Spleen (tissue), 11 donors: ENCODE results near the gene SRGAP3. TPM values are rescaled to one million over a fixed set of nuclear protein-coding genes. Genes with fewer than 3 reads are reported as not detected.

Source experiments
- DNase-seq: peaks from one replicate; pipeline ENCODE4 v3.0.0-alpha.2; 2020
- H3K27ac ChIP-seq, 8 donors: fragments of 200-600 bp; sonication (generic) in 7 of 8; 1 replicate in 4 of 8; 2 replicates in 4 of 8; pipeline versions ENCODE4 v1.5.0 to v1.8.0; 2016 to 2021; ENCODE audit warnings: inconsistent platforms in 4 of 8, mild to moderate bottlenecking in 4 of 8, moderate library complexity in 1 of 8
- H3K27me3 ChIP-seq, 7 donors: fragments of 200-600 bp; sonication (generic) in 6 of 7; replicated peaks in 1 of 7; 1 replicate in 4 of 7; 2 replicates in 3 of 7; pipeline versions ENCODE4 v1.5.0 to v1.8.0; 2016 to 2021; ENCODE audit warnings: inconsistent platforms in 3 of 7, mild to moderate bottlenecking in 1 of 7
- H3K36me3 ChIP-seq, 6 donors: fragments of 200-600 bp; sonication (generic) in 5 of 6; 1 replicate in 4 of 6; 2 replicates in 2 of 6; pipeline versions ENCODE4 v1.5.0 to v1.8.0; 2016 to 2021; ENCODE audit warnings: inconsistent platforms in 2 of 6
- H3K4me1 ChIP-seq, 6 donors: fragments of 200-600 bp; sonication (generic) in 5 of 6; 1 replicate in 3 of 6; 2 replicates in 3 of 6; pipeline versions ENCODE4 v1.5.0 to v1.8.0; 2016 to 2021; ENCODE audit warnings: inconsistent platforms in 3 of 6
- H3K4me3 ChIP-seq, 8 donors: fragments of 200-600 bp; sonication (generic) in 7 of 8; 1 replicate in 4 of 8; 2 replicates in 4 of 8; pipeline versions ENCODE4 v1.5.0 to v1.8.0; 2016 to 2021; ENCODE audit warnings: inconsistent platforms in 4 of 8, mild to moderate bottlenecking in 4 of 8, moderate library complexity in 2 of 8
- H3K9me3 ChIP-seq, 8 donors: fragments of 200-600 bp; sonication (generic) in 7 of 8; 1 replicate in 4 of 8; 2 replicates in 4 of 8; pipeline versions ENCODE4 v1.5.0 to v1.8.0; 2016 to 2021; ENCODE audit warnings: inconsistent platforms in 4 of 8
- POLR2A ChIP-seq, 3 donors: fragments of 450-650 bp; IDR thresholded peaks; one replicate each; pipeline ENCODE4 v1.5.1; 2017; ENCODE audit warnings: antibody characterized with exemption in 3 of 3, mild to moderate bottlenecking in 1 of 3
- POLR2AphosphoS5 ChIP-seq, 3 donors: sonication (generic); formaldehyde crosslinking; IDR thresholded peaks; one replicate each; pipeline ENCODE4 v1.5.1; 2017; ENCODE audit warnings: antibody characterized with exemption in 3 of 3
- WGBS, 5 donors: extraction: QIAGEN DNeasy Blood & Tissue Kit in 3 of 5; methylation state at CpG; one replicate each; pipeline versions ENCODE4 v1.1.5 to v1.1.7; 2013 to 2018; 5-methylcytosine and 5-hydroxymethylcytosine counted together
- intact Hi-C: fragments of 100-400 bp; cut with DNase I; formaldehyde crosslinking; loops from one replicate; pipeline ENCODE4 v1.15.0; 2023; ENCODE audit warnings: low total_unique reads
- polyA plus RNA-seq, 3 donors: library from polyadenylated mRNA; stranded (reverse); fragments of 200-250 nt; gene quantifications; one replicate each; pipeline ENCODE4 v1.2.1, GENCODE V29; 2013
- total RNA-seq, 7 donors: library from RNA; depleted of rRNA in 3 of 7; stranded (reverse); fragments of >200 nt in 3 of 7; fragmentation: NEBNext Ultra II Directional in 4 of 7; extraction: Animal tissue kit (Norgen Biotek cat#: 25700) in 4 of 7; gene quantifications; one replicate each; pipeline versions ENCODE4 v1.1.0 to v1.2.1, GENCODE V29; 2016 to 2021
- TF ChIP-seq, protein P1 (sequence below), 11 experiments: fragments of 200-600 bp in 7 of 11; fragments of 450-650 bp in 4 of 11; sonication (generic) in 4 of 11; IDR thresholded peaks in 8 of 11; conservative IDR thresholded peaks in 3 of 11; 1 replicate in 7 of 11; 2 replicates in 4 of 11; pipeline versions ENCODE4 v1.4.0 to v1.8.0; 2016 to 2021; ENCODE audit warnings: antibody characterized with exemption in 11 of 11, inconsistent platforms in 4 of 11, mild to moderate bottlenecking in 1 of 11
- donor health status: healthy with polysubstance abuse.
- donor health status: DM: no; HTN: no; CAD: no; lungs with moderate emphysema.
- donor health status: DM: no; HTN: no; CAD: no.
- donor health status: Bipolar disorder and iron deficiency.
- donor health status: healthy.
- donor health status: DM: no; HTN: no; CAD: no.
- donor health status: DM: yes; HTN: yes; CAD: no.

The SRGAP3 gene
- total and polyA plus RNA-seq, 10 donors = 0.54 to 10.3 (median 6.4) TPM

DNA sequence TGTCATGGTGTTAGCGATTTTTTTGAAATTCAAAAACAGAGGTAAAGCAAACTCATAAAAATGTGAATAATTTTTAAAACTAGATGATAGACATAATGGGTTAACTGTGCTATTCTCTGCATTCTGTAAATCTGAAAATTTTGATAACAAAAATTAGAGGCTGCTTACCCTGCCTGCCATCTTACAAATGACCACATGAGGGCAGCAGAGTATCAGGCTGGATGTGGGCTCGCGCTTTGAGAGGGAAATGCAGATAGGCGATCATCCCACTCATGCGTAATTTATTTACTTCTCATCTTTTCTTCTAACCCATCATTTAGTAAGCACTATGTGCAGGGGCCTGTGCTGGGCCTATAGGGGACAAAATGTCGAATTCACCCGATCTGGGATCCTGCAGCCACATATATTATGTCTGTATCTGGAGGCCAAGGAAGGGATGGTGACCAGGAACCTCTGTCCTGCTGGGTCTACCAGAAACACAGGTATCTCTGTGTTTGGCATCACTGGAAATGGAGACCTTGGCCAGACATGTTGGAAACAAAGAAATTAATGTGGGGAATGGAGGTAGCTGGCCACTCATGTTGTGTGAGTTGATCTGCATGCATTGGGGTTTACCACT is 278.4 kb downstream of the SRGAP3 start:
- intact Hi-C loops = loop anchor here (5.0 kb wide), 1 partner anchor 331 kb away; no protein-coding TSS in a partner anchor

GRCh38 chr3:8969241-8969640 is 280.2 kb downstream of the SRGAP3 start:
- Histone ChIP-seq H3K4me3 (no peak overlapping the region), H3K9me3 (no peaks in the 10 kb centered on the region), H3K27ac (no peak overlapping the region), H3K4me1 (peaks cover 0 to 6% (median 0%) of the 10 kb centered on the region in 6 donors), H3K27me3 (peaks cover 0 to 21% (median 0%) of the 10 kb centered on the region in 7 donors), H3K36me3 (no peaks in the 10 kb centered on the region)
- DNase-seq = no peak
- no peak for TF ChIP-seq POLR2A (IDR thresholded peaks at IDR 0.05)
- TF ChIP-seq, protein P1, sequence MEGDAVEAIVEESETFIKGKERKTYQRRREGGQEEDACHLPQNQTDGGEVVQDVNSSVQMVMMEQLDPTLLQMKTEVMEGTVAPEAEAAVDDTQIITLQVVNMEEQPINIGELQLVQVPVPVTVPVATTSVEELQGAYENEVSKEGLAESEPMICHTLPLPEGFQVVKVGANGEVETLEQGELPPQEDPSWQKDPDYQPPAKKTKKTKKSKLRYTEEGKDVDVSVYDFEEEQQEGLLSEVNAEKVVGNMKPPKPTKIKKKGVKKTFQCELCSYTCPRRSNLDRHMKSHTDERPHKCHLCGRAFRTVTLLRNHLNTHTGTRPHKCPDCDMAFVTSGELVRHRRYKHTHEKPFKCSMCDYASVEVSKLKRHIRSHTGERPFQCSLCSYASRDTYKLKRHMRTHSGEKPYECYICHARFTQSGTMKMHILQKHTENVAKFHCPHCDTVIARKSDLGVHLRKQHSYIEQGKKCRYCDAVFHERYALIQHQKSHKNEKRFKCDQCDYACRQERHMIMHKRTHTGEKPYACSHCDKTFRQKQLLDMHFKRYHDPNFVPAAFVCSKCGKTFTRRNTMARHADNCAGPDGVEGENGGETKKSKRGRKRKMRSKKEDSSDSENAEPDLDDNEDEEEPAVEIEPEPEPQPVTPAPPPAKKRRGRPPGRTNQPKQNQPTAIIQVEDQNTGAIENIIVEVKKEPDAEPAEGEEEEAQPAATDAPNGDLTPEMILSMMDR (IDR thresholded peaks at IDR 0.05 in 8 of 11, conservative IDR thresholded peaks at IDR 0.05 in 3 of 11) = no peak
- WGBS, 5 donors = 66 to 86% (median 75%) methylated on average over 4 of the region's 4 CpGs
- intact Hi-C loops = no loop called here

More for the DNA sequence above, 278.4 kb downstream of the SRGAP3 start:
- no peak for TF ChIP-seq POLR2A (IDR thresholded peaks at IDR 0.05)
- TF ChIP-seq, protein P1 (IDR thresholded peaks at IDR 0.05 in 8 of 11, conservative IDR thresholded peaks at IDR 0.05 in 3 of 11) = peak; percentile 90 to 97 (median 93)
- H3K27ac ChIP-seq = no peak overlapping the region
- peaks cover 0 to 6% (median 0%) of the 10 kb centered on the region in 6 donors for H3K4me1 ChIP-seq
- H3K9me3 ChIP-seq = no peaks in the 10 kb centered on the region
- peak; percentile 78 for DNase-seq
- no peaks in the 10 kb centered on the region for H3K36me3 ChIP-seq
- WGBS, 5 donors = 1% methylated on average over 7 of the region's 7 CpGs
- no peak overlapping the region for H3K4me3 ChIP-seq
- peaks cover 0 to 23% (median 0%) of the 10 kb centered on the region in 7 donors for H3K27me3 ChIP-seq

GRCh38 chr3:8968375-8968882 is 281.0 kb downstream of the SRGAP3 start:
- no peak for DNase-seq
- Histone ChIP-seq H3K4me1 (peaks cover 0 to 12% (median 4%) of the 10 kb centered on the region in 6 donors), H3K36me3 (no peaks in the 10 kb centered on the region), H3K4me3 (no peak overlapping the region), H3K27ac (no peak overlapping the region), H3K27me3 (peaks cover 0 to 21% (median 0%) of the 10 kb centered on the region in 7 donors), H3K9me3 (no peaks in the 10 kb centered on the region)
- WGBS, 5 donors = 81 to 87% (median 84%) methylated on average over 5 of the region's 5 CpGs
- intact Hi-C loops = no loop called here
- no peak for TF ChIP-seq POLR2AphosphoS5 (IDR thresholded peaks at IDR 0.05)
- TF ChIP-seq, protein P1 (IDR thresholded peaks at IDR 0.05 in 8 of 11, conservative IDR thresholded peaks at IDR 0.05 in 3 of 11) = no peak
- TF ChIP-seq POLR2A (IDR thresholded peaks at IDR 0.05) = no peak

DNA sequence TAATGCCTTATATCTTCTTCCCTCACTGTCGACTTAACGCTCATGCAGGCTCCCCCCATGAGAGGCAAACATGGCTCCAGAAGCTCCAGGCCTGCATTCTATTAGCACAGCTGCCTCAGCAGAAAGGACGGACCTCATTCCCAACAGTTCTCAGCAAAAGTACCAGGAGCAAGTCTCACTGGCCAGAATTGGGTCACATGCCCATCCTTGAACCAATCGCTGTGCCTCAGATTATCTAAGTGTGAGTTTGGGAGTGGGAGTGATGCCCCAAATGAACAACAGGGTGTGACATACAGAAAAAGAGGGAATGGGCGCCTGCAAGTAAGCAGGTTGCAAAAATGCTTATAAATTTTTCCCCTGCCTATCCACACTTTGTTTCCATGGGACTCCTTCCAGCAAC is 281.9 kb downstream of the SRGAP3 start:
- H3K27me3 ChIP-seq = peaks cover 0 to 21% (median 0%) of the 10 kb centered on the region in 7 donors
- TF ChIP-seq, protein P1 (IDR thresholded peaks at IDR 0.05 in 8 of 11, conservative IDR thresholded peaks at IDR 0.05 in 3 of 11) = no peak
- no peak for TF ChIP-seq POLR2A (IDR thresholded peaks at IDR 0.05)
- TF ChIP-seq POLR2AphosphoS5 (IDR thresholded peaks at IDR 0.05) = no peak
- intact Hi-C loops = no loop called here

More for the DNA sequence above, 281.9 kb downstream of the SRGAP3 start:
- no peaks in the 10 kb centered on the region for H3K9me3 ChIP-seq
- WGBS, 5 donors = 79 to 92% (median 86%) methylated on average over 5 of the region's 5 CpGs
- H3K27ac ChIP-seq = no peak overlapping the region
- no peak for DNase-seq
- peaks cover 2 to 17% (median 9%) of the 10 kb centered on the region in 6 donors for H3K4me1 ChIP-seq
- H3K36me3 ChIP-seq = no peaks in the 10 kb centered on the region
- H3K4me3 ChIP-seq = no peak overlapping the region
